HG03097 (cell line): ENCODE results near the gene SLC10A7.

Source experiments
- ATAC-seq: cut with Tn5 transposase; IDR thresholded peaks from one replicate; pipeline ENCODE4 v1.9.1; 2021; ENCODE audit not compliant: unreplicated experiment, low FRiP score

SLC10A7 gene

DNA sequence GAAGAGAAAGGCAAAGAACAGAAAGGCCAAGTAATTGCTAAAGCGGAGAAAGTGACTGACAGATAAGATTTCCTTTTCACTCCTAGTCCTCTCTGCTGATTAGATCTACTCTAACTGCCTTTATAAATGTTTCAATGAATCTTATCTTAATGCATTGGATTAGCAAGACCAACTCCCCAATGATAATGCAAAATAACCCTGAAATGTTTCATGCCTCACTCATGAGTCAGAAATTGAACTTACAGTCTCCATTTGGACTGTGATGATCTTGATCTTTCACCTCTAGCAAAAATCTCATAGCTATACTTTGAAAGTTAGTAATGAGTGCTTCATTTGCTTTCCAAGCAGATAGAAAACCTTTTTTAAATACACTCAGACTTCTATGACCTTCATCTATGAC is 26.5 kb downstream of the SLC10A7 start:
- no peak for ATAC-seq

DNA sequence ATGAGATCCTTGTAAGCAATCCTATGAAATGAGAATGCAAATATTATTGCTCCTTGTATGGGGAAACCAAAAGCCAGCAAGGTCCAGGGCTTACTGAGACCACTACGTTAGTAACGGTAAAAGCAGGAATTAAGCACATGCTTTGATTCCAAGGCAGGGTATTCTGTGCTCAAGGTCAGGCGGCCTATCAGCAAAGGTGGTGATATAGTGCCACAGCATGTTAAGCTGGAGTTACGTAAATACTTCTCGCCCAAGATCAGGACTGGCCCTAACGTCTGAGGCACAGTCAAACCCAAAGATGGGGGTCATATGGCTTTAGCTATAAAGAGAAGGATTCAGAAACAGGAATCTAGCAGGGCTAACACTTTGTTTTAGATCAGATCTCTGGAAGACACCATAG is 27.6 kb downstream of the SLC10A7 start:
- no peak for ATAC-seq

DNA sequence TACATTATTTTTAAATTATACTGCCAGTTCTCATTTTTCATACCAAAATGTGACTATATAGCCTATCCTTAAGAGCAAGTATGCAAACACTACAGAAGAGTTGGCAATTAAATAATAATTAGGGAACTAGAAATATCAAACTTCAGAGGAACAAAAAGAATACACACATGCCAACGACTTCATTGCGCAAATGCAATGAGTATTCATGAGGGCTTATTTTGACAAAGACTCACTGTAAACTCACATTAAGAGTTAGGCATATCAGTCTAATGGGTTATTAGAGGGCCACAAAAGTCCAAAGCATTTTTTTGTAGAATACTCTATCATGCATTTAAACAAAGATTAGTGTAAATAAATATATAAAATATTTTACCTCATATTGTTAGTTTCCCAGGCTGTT is 31.6 kb downstream of the SLC10A7 start:
- ATAC-seq, result no peak

DNA sequence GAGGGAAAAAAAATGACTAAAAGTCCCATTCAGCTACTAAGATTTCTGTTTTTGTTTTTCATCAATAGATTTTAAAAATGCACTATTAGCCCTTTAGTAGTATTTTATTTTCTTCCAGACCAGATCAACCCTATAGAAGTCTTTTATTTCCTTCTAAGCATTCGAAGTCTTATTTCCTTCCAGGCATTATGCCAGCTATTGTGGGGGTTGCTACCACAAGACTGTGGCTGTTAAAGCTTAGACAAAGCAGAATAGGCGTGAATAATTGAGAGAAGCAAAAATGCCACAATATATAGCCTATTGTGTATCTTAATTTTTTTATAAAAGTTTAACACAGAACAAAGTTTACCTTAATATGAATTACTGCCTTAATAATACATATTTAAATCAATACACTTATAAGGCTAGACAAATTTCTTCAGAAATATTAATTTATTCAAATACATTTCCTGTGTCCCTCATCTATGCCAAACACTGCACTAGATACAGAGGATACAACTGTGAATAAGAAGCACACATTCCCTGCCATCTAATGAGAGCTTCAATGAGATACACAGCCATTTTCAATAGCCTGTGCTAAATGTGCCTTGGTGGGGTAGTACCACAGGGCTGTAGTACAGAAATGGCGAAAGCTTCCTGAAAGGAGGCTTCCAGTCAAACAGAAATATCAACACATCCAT is 33.1 kb downstream of the SLC10A7 start:
- ATAC-seq, result no peak

DNA sequence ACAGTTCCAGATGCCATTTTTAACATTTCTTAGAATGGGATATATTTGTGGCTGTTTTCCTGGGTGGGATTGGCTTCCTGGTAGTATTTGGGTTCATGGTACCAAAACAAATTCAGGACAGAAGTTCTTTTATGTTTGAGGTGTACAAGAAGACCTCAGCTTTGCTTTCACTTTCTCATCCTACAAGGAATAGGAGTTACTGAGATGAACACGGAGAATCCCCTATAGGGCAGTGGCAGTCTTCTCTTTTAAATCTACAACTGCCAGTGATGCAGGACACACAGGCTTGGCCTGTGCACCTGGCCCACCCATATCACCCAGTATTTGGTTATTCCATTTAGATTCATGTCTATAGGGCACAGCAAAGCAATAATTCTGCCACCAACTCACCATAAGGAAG is 35.2 kb downstream of the SLC10A7 start:
- ATAC-seq, result peak; percentile 73

DNA sequence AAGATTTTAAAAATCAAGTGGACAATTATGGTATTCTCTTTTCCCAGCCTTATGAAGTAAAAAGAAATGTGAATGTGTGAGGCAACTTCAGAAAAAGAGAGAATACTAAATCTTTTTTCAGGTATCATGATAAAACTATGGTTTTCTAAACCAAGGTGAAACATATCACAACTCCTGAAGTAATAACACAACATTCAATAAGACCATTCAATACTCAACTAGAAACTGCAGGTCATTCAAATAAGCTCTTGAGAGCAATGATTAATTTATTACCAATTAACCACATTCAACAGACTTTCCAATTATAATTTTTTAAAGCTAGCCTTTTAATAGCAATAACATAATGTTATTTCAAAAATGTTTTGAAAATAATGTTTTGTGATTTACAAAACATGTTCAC is 35.8 kb downstream of the SLC10A7 start:
- no peak for ATAC-seq

DNA sequence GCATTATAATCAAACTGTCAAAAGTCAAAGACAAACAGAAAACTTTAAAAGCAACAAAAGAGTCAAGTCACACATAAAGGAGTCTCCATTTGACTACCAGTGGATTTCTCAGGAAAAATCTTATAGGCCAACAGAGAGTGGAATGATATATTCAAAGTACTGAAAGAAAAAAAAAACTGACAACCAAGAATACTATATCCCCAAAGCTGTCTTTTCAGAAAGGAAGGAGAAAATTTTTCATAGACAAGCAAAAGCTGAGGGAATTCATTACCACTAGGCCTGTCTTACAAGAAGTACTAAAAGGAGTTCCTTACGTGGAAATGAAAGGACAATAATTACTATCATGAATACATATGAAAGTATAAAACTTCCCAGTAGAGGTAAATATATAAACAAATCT is 39.0 kb downstream of the SLC10A7 start:
- ATAC-seq, result no peak

DNA sequence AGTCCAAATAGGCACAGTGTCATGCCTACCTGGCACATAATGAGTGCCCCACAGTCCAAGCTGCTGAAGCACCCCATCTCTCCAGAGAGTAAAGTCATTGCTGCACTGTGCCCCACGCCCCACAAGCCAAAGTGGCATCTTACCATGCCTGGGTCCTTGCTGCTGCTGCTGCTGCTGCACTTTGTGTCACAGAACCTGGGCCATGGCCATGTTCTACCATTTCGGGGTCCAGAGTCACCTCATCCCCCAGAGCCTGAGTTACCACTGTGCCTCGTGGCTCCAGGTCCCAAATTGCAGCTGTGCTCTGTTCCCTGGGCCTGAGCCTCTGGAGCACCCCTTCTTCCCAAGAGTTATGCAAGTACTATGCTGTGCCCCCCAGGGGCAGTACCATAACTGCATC is 40.5 kb downstream of the SLC10A7 start:
- no peak for ATAC-seq

DNA sequence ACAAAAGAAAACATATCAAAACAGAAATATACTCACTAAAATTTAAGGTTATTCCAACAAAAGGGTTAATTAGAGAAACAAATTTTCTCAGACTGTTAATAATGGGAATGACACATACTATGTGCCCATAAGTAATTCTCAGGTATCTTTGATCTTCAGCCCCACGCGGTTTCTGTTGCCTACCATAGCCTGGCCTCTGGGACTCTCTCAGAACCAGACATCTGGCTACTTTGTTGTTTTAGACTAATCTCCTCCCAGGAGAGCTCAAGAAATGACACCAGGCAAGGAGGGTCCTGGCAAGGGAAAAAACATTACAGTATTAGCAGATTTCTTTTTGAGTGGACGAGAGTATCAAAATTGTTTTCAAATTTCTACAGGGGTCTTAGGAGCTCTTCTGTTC is 43.7 kb downstream of the SLC10A7 start:
- ATAC-seq, result no peak

DNA sequence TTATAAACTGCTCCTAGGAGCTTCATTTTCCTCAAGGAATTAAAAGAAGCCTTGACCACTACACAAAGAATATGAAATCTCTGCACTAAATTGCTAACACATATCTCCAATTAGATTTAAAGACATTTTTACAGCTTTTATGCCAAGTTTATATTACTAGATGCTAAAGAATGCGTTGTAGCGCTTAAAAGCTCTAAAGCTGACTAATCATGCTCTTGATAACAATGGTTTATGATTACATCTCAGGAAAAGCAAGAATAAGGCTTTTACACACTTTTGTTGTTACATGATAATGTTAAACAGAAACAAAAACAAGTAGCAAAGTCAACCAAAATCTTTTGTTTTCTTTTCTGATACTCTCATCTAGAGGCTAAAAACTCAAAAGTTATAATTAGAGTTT is 44.7 kb downstream of the SLC10A7 start:
- ATAC-seq, result no peak

DNA sequence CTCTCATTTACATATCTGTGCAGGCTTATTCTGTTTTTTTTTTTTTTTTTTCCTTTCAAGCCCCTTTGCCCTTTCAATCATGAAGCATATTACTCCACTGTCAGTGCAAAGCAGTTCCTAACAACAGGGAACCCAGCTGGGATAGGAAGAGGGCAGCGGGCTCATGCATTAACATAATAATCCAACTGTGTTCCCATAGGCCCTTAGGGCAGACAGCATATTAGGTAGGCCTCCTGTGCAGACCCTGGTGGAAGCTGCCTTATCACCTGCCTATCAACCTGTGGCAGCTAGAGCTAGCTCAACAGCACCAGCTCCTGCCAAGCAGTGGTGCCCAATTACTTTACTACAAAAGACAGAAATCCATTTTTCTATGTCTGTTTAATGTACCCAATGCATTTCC is 49.3 kb downstream of the SLC10A7 start:
- ATAC-seq, result no peak

DNA sequence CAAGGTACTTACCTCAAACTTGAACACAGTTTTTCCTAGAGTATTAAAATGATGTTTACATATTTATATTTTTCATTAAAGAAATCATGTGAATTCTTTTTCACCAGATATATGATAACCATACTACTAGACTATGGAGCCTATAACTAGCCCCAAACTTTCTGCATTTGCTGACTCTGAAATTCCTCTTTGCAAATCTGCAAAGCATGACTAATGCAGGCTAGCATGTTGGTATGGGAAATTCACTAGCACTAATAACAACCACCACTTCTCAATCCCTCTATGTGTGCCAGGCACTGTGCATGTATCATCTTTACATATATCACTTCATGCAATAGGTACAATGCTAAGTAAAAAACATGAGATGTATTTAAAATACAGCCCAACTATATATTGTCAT is 51.1 kb downstream of the SLC10A7 start:
- ATAC-seq, result no peak

DNA sequence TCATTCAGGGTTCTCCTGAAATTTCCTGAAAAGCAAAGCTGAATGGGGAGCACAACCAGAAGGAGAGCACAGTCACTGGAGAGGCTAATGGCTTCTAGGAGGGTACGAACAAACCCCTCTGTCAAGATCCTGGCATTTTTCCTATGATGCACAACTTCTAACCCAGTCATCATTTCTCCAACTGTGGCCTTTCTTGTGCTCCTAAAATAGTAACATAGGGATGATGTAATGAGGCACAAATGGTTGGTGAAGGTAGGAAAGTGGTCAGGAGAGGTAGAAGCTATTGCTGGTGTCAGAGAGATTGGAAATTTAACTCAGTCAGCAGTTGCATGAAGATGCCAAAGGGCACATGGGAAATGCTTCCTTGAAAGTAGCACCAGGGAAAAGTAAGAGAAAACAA is 52.7 kb downstream of the SLC10A7 start:
- no peak for ATAC-seq

DNA sequence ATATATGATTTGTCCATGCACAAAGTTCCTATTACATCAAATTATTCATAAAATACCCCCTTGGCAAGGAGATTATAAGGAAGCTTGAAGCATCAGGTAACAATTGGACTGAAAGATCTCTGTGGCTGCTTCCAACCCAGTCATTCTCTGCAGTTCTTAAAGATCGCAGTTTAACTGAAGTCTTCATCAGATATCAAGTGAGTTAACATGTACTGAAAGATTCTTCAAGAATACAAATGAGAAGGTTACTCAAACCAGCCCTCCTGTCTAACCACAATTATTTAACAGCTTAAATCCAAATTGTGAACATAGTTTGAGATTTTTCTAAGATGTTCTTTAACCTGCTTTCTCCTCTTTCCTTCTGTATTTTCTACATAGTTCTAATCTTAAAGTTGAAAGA is 56.1 kb downstream of the SLC10A7 start:
- no peak for ATAC-seq

DNA sequence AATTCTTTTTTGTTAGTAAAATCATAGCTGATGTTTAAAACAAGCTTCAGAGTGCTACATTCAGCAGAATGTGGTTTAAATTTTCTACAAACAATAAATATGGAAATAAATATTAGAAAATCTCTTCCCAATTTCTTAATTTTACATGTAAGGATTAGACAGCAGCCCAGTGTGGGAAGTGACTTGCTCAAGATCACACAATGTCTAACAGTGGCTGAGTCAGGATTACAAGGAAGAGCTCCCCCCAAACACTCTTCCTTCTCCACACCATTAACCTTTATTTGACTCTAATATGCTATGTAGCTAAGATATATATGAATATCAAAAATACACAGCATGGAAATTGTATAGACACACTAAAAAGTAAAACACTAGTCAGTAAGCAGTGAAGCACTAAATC is 59.5 kb downstream of the SLC10A7 start:
- no peak for ATAC-seq

DNA sequence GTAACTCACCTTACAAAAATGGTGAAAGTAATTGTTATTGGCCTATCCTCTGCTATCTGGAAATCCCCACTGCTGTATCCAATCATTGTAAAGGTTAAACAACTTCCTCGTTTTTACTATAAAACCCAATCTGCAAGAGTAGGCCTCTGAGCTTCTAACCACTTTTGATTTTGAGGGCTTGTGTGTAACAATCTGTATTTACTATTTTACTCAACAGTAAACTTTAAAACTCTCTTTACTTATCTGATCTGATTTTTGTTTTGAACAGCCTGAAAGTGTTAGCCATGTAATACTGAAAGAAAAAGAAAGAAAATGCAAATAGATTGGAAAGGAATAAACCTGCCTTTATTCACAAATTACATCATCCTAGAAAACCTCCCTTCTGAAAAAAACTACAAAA is 63.1 kb downstream of the SLC10A7 start:
- ATAC-seq, result peak; percentile 85

DNA sequence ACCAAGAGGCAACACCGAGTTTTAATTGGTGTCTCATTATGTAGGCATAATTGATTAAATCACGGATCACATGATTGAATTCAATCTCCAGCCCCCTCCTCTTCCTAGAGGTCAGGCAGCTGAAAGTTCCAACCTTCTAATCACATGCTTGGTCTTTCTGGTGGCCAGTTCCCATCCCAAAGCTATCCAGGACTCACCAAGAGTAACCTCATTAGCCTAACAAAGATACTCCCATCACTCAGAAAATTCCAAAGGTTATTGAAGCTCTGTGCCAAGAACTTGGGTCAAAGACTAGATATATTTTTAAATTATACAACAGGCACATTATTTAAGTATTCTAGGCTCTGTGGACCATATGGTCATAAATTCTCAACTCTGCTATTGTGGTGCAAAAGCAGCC is 65.1 kb downstream of the SLC10A7 start:
- ATAC-seq, result no peak

DNA sequence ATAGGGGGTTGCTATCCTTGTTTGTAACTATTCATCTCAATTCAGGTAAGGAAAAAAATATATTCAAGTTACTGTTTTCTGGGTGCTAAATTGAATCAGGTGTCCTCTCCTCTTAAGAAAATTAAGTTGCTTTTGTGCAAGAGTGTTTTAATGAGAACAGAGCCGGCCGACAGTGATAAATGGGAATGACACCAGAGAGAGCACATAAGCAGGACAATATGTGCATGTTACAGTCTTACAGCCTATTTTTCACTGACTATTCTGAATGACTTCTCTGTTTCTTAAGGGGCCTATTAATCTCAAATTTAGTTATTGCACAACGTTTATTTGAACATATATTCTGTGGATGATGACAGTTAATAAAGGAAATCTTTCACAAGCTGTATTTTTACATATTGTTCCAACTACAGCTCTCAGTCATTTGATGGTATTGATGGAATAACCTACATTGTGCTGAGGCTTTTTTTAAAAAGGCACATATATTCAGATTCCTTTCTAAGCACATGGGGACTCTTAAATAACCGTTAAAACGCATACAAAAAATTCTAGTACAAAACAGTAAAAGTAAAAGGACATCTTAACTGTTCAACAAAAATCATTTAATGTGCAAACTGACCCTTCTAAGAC is 68.4 kb downstream of the SLC10A7 start:
- ATAC-seq, result no peak

DNA sequence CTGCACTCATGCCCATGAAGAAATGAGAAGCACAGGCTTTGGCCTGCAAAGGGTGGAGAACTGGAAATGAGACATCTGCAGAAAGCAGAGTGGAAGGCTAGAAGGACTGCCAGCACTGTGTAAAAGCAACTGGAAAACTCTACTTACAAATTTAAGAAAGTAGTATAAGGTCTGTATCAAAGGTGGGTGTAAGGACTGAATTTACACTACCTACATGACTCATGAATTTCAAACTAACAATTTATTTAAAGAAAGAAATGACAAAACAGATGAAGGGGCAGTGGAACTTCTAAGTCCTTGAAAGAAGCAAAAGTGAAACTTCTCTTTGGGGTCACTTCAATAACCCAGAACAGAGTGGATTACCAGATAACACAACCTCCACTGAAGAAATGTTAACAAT is 71.2 kb downstream of the SLC10A7 start:
- ATAC-seq, result peak; percentile 75

DNA sequence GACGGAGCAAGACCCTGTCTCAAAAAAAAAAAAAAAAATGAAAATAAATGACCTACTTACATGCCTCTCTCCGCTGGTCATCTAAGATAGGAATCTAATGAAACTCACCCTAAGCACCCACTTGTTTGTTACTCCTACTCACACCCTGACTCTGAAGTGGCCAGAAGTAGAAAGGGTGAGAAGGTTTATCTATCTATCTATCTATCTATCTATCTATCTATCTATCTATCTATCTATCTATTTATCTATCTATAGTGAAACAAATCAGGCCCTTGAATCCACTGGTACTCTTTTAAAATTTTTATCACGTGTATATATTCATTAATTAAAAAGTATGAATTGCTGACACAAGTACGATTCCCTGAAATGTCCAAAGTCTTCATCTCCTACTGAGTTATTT is 75.2 kb downstream of the SLC10A7 start:
- no peak for ATAC-seq

DNA sequence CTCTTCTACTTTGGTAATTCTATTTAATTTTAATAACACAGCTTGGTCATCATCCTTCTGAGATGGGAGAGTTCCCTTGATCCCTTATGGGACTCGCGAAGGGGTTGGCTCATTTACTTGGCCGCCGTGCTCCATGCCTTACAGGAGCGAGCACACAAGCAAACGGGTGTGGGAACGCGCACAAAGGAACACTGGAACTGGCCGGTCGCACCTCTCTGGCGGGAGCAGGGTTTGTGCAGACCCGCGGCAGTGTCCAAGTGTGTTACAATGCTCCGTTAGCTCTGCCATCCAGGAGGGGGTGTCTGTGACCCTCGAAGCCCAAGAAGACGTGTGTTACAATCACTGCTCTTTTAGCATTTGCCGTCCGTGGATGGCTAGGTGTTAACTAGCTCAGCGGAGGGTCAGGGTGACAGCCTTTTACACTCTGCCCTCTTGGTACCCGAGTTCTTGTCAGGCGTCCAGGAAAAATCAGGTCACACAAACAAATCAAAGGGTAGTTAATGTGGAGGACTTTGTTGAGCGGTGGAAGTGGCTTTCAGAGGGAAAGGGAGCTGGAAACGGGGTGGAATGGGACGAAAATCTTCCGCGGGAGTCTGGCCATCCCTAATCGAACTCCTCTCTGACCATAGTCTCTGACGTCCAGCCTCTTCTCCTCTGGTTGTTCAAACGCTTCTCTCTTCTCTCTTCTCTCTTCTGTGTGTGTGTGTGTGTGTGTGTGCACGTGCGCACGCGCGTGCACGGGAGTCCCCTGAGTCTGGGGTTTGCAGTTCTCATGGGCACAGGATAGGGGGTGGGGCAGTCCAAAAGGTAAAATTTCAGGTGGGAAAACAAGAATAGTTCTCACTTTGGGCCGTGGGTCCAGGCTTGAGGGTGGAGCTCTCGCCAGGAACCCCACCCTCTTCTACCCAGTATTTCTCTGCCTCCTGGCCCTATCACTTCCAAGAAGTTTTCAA is 76.3 kb downstream of the SLC10A7 start:
- no peak for ATAC-seq

DNA sequence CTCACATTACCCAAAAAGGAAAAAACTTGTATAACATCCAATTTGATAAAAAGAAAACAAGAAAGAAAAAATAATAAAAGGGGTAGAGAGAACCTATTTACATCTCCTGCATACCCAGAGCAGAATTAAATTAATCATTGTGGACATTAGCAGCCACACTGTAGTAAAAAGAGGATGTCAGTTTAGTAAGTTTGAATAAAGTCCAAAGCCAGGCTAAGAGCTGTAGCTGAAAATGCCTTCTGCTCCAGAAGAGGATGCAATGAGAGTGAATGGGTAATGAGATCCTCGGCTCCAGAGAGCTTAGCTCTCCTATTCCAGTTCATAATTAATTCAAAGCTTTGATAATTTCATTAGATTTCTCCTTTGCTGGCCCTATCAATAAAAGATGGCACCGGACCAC is 78.2 kb downstream of the SLC10A7 start:
- no peak for ATAC-seq
